Measurements from ENCODE around the gene JSRP1.

- TF ChIP-seq CTCF (IDR thresholded peaks at IDR 0.05) = no peak
- no peak for TF ChIP-seq POLR2A (IDR thresholded peaks at IDR 0.05)
Measured at GRCh38 chr19:2229103-2230032, 26.8 kb downstream of the JSRP1 start.
